ENCODE data around the gene KCNQ5.

DNA sequence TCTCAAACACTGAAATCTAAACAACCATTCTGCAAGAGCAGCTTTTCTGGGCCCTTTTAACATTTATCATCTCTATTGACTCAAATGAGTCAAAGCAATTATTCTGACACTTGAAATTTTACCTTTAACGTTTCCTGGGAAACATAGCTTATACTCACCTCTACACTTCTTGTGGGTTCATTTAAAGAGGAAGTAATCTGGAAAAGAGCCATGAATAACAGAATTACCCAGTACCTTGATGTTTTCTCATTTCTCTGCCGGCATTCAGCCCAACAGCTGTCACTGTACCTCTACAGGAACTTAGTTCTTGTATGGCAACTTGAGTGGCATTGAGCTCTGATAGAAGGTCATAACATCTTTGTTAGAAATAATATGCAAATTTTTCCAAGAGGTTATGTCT lies 272.2 kb downstream of the KCNQ5 start:
- TF ChIP-seq CTCF (IDR thresholded peaks at IDR 0.05), result no peak
- no peak for TF ChIP-seq POLR2A (IDR thresholded peaks at IDR 0.05)

Measured in thyroid gland (tissue), 4 donors.